ENCODE results near the gene ENTHD1.
A peak's percentile ranks its signal among the peaks of the same experiment; 100 is the strongest.

Gene ENTHD1

GRCh38 chr22:39893526-39893925 lies at the start of gene ENTHD1:
TSS of gene ENTHD1 (minus strand) at chr22:39893760. CDS start at chr22:39887748, 6,012 bp downstream.
- DNase-seq (ENCODE audit: low read depth, low spot score) = no peak

GRCh38 chr22:39943337-39943736 lies 49.8 kb upstream of the ENTHD1 start:
- no peak for DNase-seq (ENCODE audit: low read depth, low spot score)

GRCh38 chr22:39942439-39943230 lies 49.1 kb upstream of the ENTHD1 start:
- DNase-seq (ENCODE audit: low read depth, low spot score) = no peak

GRCh38 chr22:39941601-39942000 lies 48.0 kb upstream of the ENTHD1 start:
- DNase-seq (ENCODE audit: low read depth, low spot score) = no peak

GRCh38 chr22:39940757-39941305 lies 47.3 kb upstream of the ENTHD1 start:
- DNase-seq (ENCODE audit: low read depth, low spot score) = no peak

- no peak for DNase-seq (ENCODE audit: low read depth, low spot score)
These were observed 46.3 kb upstream of the ENTHD1 start for GRCh38 chr22:39939830-39940229.

GRCh38 chr22:39938509-39939111 lies 45.0 kb upstream of the ENTHD1 start:
- DNase-seq (ENCODE audit: low read depth, low spot score) = peak; percentile 42

GRCh38 chr22:39937906-39938305 lies 44.3 kb upstream of the ENTHD1 start:
- DNase-seq (ENCODE audit: low read depth, low spot score) = no peak

GRCh38 chr22:39936523-39937145 lies 43.1 kb upstream of the ENTHD1 start:
- no peak for DNase-seq (ENCODE audit: low read depth, low spot score)

- DNase-seq (ENCODE audit: low read depth, low spot score) = no peak
These were observed 42.1 kb upstream of the ENTHD1 start for GRCh38 chr22:39935612-39936011.

GRCh38 chr22:39935116-39935515 lies 41.6 kb upstream of the ENTHD1 start:
- no peak for DNase-seq (ENCODE audit: low read depth, low spot score)

GRCh38 chr22:39933741-39934140 lies 40.2 kb upstream of the ENTHD1 start:
- DNase-seq (ENCODE audit: low read depth, low spot score) = no peak

GRCh38 chr22:39932918-39933649 lies 39.5 kb upstream of the ENTHD1 start:
- DNase-seq (ENCODE audit: low read depth, low spot score) = peak; percentile 42

GRCh38 chr22:39932166-39932565 lies 38.6 kb upstream of the ENTHD1 start:
- no peak for DNase-seq (ENCODE audit: low read depth, low spot score)

- DNase-seq (ENCODE audit: low read depth, low spot score) = no peak
These were observed 37.7 kb upstream of the ENTHD1 start for GRCh38 chr22:39931251-39931650.

- no peak for DNase-seq (ENCODE audit: low read depth, low spot score)
These were observed 35.3 kb upstream of the ENTHD1 start for GRCh38 chr22:39928536-39929520.

GRCh38 chr22:39927544-39927943 lies 34.0 kb upstream of the ENTHD1 start:
- no peak for DNase-seq (ENCODE audit: low read depth, low spot score)

GRCh38 chr22:39926753-39927152 lies 33.2 kb upstream of the ENTHD1 start:
- DNase-seq (ENCODE audit: low read depth, low spot score) = no peak

GRCh38 chr22:39925909-39926679 lies 32.5 kb upstream of the ENTHD1 start:
- DNase-seq (ENCODE audit: low read depth, low spot score) = no peak

- no peak for DNase-seq (ENCODE audit: low read depth, low spot score)
These were observed 31.7 kb upstream of the ENTHD1 start for GRCh38 chr22:39925273-39925672.

Measured in activated naive CD8-positive, alpha-beta T cell treated with anti-CD3 and anti-CD28 coated beads, Interleukin-2, amount 50 U/mL, for 16 hours (primary cell).